Measurements from ENCODE around the gene E2F7. TPM values are rescaled to one million over a fixed set of nuclear protein-coding genes. Genes with fewer than 3 reads are reported as not detected.

E2F7 gene
- total RNA-seq, 2 donors from 2014 or later: 8.1 to 26.9 TPM

DNA sequence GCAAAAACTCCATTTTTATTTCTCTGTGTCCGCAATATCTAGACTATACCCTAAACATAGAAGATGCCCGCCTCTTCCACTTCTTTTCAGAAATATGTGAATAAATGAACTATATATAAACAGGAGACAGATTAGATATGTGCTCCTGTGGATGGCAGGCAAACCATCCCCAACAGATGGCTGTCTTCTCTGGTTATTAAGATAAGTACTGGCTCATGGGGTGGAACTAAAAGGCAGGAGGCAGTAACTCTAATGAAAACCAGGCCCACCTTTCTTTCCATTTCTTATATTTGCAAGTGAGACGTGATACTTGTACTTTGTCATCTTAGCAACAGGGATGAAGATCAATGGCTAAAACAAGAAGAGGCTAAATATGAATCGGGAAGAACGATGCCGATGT lies 20.2 kb downstream of the E2F7 start:
- peaks cover 18 to 40% of the 10 kb centered on the region in 2 donors for H3K36me3 Mint-ChIP-seq
- no peak for ATAC-seq
- H3K27ac Mint-ChIP-seq: no peak overlapping the region

GRCh38 chr12:77044721-77045120 lies 20.6 kb downstream of the E2F7 start:
- H3K36me3 Mint-ChIP-seq: peaks cover 18 to 40% of the 10 kb centered on the region in 2 donors
- no peak for ATAC-seq
- no peaks in the 10 kb centered on the region for H3K9me3 Mint-ChIP-seq

More for the DNA sequence above, 20.2 kb downstream of the E2F7 start:
- DNase-seq (ENCODE audit: low spot score in 2 of 2): no peak
- no peaks in the 10 kb centered on the region for H3K9me3 Mint-ChIP-seq

DNA sequence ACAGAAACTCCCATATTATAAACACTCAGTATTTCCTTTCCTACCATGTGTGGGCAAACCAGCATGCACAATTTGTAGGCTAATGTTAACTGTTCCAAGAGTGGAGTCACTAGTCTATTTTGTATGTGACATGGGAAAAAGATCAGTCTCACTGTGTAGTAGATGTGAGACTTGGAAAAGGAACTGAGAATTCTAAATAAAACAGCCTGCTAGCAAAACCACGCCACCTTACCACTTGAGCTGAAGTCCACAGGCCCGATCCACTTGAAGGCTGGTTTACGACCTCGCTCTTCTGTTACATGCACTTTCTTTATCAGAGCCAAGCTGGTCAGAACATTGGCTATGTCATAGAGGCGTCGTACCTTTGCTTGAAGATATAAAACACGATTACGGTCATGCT lies 22.5 kb downstream of the E2F7 start:
- peaks cover 14 to 46% of the 10 kb centered on the region in 2 donors for H3K36me3 Mint-ChIP-seq
- no peak overlapping the region for H3K27ac Mint-ChIP-seq
- peaks cover 3 to 9% of the 10 kb centered on the region in 2 donors for H3K9me3 Mint-ChIP-seq
- ATAC-seq: no peak
- no peak for DNase-seq (ENCODE audit: low spot score in 2 of 2)

More at GRCh38 chr12:77044721-77045120, 20.6 kb downstream of the E2F7 start:
- no peak overlapping the region for H3K27ac Mint-ChIP-seq
- no peak for DNase-seq (ENCODE audit: low spot score in 2 of 2)

- no peak for ATAC-seq
- DNase-seq (ENCODE audit: low spot score in 2 of 2): no peak
- Mint-ChIP-seq H3K36me3 (peaks cover 16 to 42% of the 10 kb centered on the region in 2 donors), H3K9me3 (peaks cover 3 to 22% of the 10 kb centered on the region in 2 donors), H3K27ac (peak overlapping the region in 1 of 2 donors; percentile 10)
Observed at GRCh38 chr12:77040231-77040630, 25.1 kb downstream of the E2F7 start.

DNA sequence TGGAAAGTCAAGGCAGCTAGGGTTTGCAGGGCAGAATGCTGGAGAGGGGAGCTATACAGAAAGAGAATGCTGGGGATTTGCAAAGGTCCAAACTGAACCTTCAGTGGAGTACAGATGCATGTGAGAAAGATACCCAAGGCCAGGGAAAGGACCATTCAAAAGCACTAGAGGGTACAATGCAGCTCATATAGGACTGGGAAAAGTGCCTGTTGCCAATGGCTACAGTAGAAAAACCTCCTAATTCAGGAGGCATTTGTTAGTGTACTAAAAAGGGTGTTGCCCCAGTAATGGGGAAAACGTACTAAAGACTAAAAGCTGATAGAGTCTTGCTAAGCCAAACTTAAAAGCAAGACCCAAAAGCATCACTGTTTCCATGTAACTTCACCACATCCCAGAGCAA lies 30.1 kb downstream of the E2F7 start:
- ATAC-seq: no peak
- Mint-ChIP-seq H3K27ac (no peak overlapping the region), H3K36me3 (peaks cover 22 to 46% of the 10 kb centered on the region in 2 donors), H3K9me3 (peaks cover 3 to 22% of the 10 kb centered on the region in 2 donors)
- no peak for DNase-seq (ENCODE audit: low spot score in 2 of 2)

GRCh38 chr12:77033658-77034536 lies 31.5 kb downstream of the E2F7 start:
- Mint-ChIP-seq H3K36me3 (peaks cover 27 to 42% of the 10 kb centered on the region in 2 donors), H3K27ac (no peak overlapping the region), H3K9me3 (peaks cover 0 to 16% of the 10 kb centered on the region in 2 donors)
- no peak for DNase-seq (ENCODE audit: low spot score in 2 of 2)
- ATAC-seq: no peak

DNA sequence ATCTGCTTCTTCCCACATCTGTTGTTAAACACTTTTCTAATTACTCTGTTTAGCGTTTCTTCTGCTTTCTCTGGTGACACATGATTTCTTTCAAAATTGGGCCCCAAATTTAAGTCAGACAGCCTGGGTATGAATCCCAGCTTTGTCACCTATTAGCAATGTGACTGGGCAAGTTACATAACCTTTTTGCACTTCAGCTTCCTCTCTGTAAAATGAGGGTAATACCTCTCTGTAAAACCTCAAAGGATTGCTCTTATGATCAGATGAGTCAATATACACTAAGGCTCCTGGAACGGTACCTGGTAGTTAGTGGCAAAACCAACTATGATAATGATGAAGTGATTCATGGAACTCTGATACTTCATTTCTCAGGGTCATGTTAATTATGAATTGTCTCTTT lies 33.0 kb downstream of the E2F7 start:
- ATAC-seq (peak; percentile 73 to 90), DNase-seq (ENCODE audit: low spot score in 2 of 2) (no peak)
- H3K36me3 Mint-ChIP-seq: peaks cover 27 to 34% of the 10 kb centered on the region in 2 donors
- peaks cover 0 to 8% of the 10 kb centered on the region in 2 donors for H3K9me3 Mint-ChIP-seq
- H3K27ac Mint-ChIP-seq: peak overlapping the region in 1 of 2 donors; percentile 81

DNA sequence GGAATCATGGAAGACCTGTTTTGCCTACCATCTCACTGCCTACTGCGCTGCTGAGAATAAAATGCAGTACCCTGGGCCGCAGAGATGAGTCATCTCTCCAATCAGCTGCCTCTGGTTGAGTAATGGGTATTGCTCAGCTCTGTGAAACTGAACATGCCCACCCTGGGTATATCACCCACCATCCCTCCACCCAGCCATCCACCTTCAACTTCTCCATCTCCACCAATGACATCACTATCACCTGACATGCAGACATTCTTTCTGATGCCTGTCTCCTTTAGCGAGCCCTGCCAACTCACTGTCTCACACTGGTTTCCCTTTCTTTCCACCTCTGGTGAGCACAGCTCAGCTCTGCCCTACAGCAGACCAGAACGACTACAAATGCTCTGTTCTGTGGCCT lies 33.6 kb downstream of the E2F7 start:
- Mint-ChIP-seq H3K27ac (peak overlapping the region in 1 of 2 donors; percentile 81), H3K9me3 (peaks cover 0 to 6% of the 10 kb centered on the region in 2 donors), H3K36me3 (peaks cover 27 to 34% of the 10 kb centered on the region in 2 donors)
- ATAC-seq (peak; percentile 36 to 46), DNase-seq (ENCODE audit: low spot score in 2 of 2) (no peak)

GRCh38 chr12:77025782-77026314 lies 39.5 kb downstream of the E2F7 start:
- DNase-seq (ENCODE audit: low spot score in 2 of 2) (no peak), ATAC-seq (no peak)
- peaks cover 15 to 17% of the 10 kb centered on the region in 2 donors for H3K36me3 Mint-ChIP-seq
- H3K9me3 Mint-ChIP-seq: no peaks in the 10 kb centered on the region
- peak overlapping the region in 1 of 2 donors; percentile 40 for H3K27ac Mint-ChIP-seq

GRCh38 chr12:77023501-77023900 lies 41.9 kb downstream of the E2F7 start:
- Mint-ChIP-seq H3K36me3 (peaks cover 14 to 18% of the 10 kb centered on the region in 2 donors), H3K27ac (peak overlapping the region in 1 of 2 donors; percentile 4), H3K9me3 (no peaks in the 10 kb centered on the region)
- no peak for DNase-seq (ENCODE audit: low spot score in 2 of 2)
- ATAC-seq: no peak

DNA sequence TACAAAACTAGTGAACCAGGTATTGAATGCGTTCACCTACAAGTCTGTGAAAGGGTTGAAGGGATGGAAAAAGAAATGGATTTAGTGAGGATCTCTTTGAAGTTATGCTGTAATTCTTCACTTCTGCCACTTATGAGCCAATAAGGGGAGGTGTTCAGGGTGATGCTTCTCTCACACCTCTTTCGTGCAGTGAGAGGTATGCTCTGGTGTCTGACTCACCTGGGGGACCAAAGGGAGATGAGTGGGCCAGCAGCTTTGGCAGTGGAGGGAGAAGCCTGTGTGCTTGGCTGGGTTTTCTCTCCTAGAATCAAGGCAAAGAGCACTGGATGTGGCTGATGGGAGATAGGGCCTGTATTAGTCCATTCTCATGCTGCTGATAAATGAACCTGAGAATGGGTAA lies 45.4 kb downstream of the E2F7 start:
- no peaks in the 10 kb centered on the region for H3K9me3 Mint-ChIP-seq
- ATAC-seq (peak in 1 of 2 donors; percentile 5), DNase-seq (ENCODE audit: low spot score in 2 of 2) (no peak)
- no peak overlapping the region for H3K27ac Mint-ChIP-seq
- peaks cover 14 to 18% of the 10 kb centered on the region in 2 donors for H3K36me3 Mint-ChIP-seq

- H3K9me3 Mint-ChIP-seq: no peaks in the 10 kb centered on the region
- DNase-seq (ENCODE audit: low spot score in 2 of 2) (no peak), ATAC-seq (no peak)
- H3K27ac Mint-ChIP-seq: no peak overlapping the region
- peaks cover 4 to 6% of the 10 kb centered on the region in 2 donors for H3K36me3 Mint-ChIP-seq
Observed at GRCh38 chr12:77016606-77017005, 48.8 kb downstream of the E2F7 start.

- no peak for ATAC-seq
Observed at GRCh38 chr12:77013091-77013490, 52.3 kb downstream of the E2F7 start.

DNA sequence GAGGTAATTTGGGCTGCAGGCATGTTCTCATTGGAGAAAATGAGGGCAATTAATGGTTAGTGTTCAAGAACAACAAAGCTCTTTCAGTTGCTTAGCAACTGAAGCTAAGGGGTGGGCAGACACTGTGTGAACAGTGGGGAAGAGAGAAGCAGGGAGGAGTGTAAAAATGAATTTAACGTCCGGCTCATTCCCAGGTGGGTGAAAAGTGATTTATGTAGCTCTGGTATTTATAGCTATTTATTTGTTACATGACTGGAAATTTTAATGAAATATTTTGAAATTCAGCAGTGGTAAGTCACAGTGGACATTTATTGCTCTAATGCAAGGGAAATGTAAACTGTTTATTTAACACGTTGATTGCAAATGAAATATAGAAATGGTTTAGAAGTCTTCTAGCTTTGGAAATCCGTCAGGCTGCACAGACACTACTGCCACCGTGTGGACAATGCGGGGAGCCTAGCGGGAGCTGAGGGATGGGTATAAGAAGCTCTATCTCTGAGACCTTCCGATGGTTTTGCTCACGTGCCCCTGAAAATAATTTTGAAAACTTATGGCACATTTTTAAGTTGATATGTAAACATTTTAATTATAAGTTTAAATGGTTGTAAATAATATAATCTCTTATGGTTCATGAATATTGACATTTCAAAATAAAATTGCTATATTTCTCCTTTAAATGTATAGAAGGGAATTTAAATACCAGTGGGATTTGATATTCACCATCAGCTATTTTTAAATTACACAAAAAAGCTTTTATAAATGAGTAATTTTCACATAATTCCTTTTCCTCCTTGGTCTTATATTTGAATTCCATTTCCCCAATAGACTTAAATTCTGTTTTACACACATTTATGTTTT lies 54.4 kb downstream of the E2F7 start:
- Mint-ChIP-seq H3K27ac (no peak overlapping the region), H3K9me3 (no peaks in the 10 kb centered on the region), H3K36me3 (no peaks in the 10 kb centered on the region)
- peak; percentile 78 for ATAC-seq
- peak in 1 of 2 donors; percentile 66 for DNase-seq (ENCODE audit: low spot score in 2 of 2)

More at GRCh38 chr12:77013091-77013490, 52.3 kb downstream of the E2F7 start:
- Mint-ChIP-seq H3K9me3 (no peaks in the 10 kb centered on the region), H3K27ac (no peak overlapping the region), H3K36me3 (no peaks in the 10 kb centered on the region)
- no peak for DNase-seq (ENCODE audit: low spot score in 2 of 2)

GRCh38 chr12:77007476-77007875 lies 57.9 kb downstream of the E2F7 start:
- DNase-seq (ENCODE audit: low spot score in 2 of 2) (no peak), ATAC-seq (no peak)
- no peaks in the 10 kb centered on the region for H3K36me3 Mint-ChIP-seq
- H3K9me3 Mint-ChIP-seq: no peaks in the 10 kb centered on the region
- no peak overlapping the region for H3K27ac Mint-ChIP-seq

GRCh38 chr12:77005611-77006098 lies 59.7 kb downstream of the E2F7 start:
- no peak overlapping the region for H3K27ac Mint-ChIP-seq
- H3K36me3 Mint-ChIP-seq: no peaks in the 10 kb centered on the region
- DNase-seq (ENCODE audit: low spot score in 2 of 2) (no peak), ATAC-seq (no peak)
- no peaks in the 10 kb centered on the region for H3K9me3 Mint-ChIP-seq
